GM19351 (cell line): ENCODE measurements around the gene CD74.
"Not testable (repeated sequence)": the region's sequence is repeated elsewhere in the genome, so short reads cannot be mapped to it uniquely, and the experiment has no call there.

Experiments
- ATAC-seq: cut with Tn5 transposase; IDR thresholded peaks from one replicate; pipeline ENCODE4 v1.9.1; 2021; ENCODE audit warnings: mild to moderate bottlenecking, moderate library complexity; ENCODE audit not compliant: unreplicated experiment

Gene CD74

GRCh38 chr5:150441813-150442698, 29.3 kb upstream of the CD74 start:
- ATAC-seq, result no peak

GRCh38 chr5:150440948-150441812, 28.5 kb upstream of the CD74 start:
- ATAC-seq, result no peak

- no peak for ATAC-seq
These were observed 26.3 kb upstream of the CD74 start for GRCh38 chr5:150438873-150439546.

- ATAC-seq, result peak; percentile 98
These were observed 23.5 kb upstream of the CD74 start for GRCh38 chr5:150436141-150436680.

- no peak for ATAC-seq
These were observed 21.8 kb upstream of the CD74 start for GRCh38 chr5:150434464-150434863.

GRCh38 chr5:150431574-150431973, 18.9 kb upstream of the CD74 start:
- ATAC-seq, result no peak

- ATAC-seq, result no peak
These were observed 18.3 kb upstream of the CD74 start for GRCh38 chr5:150431048-150431447.

GRCh38 chr5:150429410-150429873, 16.7 kb upstream of the CD74 start:
- ATAC-seq, result peak; percentile 85

- no peak for ATAC-seq
These were observed 16.3 kb upstream of the CD74 start for GRCh38 chr5:150428978-150429377.

- ATAC-seq, result no peak
These were observed 15.6 kb upstream of the CD74 start for GRCh38 chr5:150428106-150428876.

GRCh38 chr5:150426165-150426564, 13.5 kb upstream of the CD74 start:
- ATAC-seq, result not testable (repeated sequence)

GRCh38 chr5:150422758-150423157, 10.0 kb upstream of the CD74 start:
- ATAC-seq, result no peak

- ATAC-seq, result no peak
These were observed 9.4 kb upstream of the CD74 start for GRCh38 chr5:150422075-150422474.

- ATAC-seq, result peak; percentile 76
These were observed 7.0 kb upstream of the CD74 start for GRCh38 chr5:150419630-150420270.

GRCh38 chr5:150413902-150414790, 1.4 kb upstream of the CD74 start:
- ATAC-seq, result not testable (repeated sequence)

- no peak for ATAC-seq
These were observed 629 bp upstream of the CD74 start for GRCh38 chr5:150413176-150413901.

GRCh38 chr5:150411245-150411979, 1.3 kb downstream of the CD74 start:
- peak; percentile 15 for ATAC-seq
